Mucosa of rectum (tissue), 2 donors: ENCODE data around the gene CHRFAM7A.
"Not testable (repeated sequence)": the region's sequence is repeated elsewhere in the genome, so short reads cannot be mapped to it uniquely, and the experiment has no call there.

ENCODE experiments used
- H3K27ac ChIP-seq, 2 donors: one replicate each; pipeline ENCODE4 v1.7.0; 2013; ENCODE audit warnings: inconsistent platforms in 2 of 2, low read depth in 2 of 2, low read length in 2 of 2
- H3K27me3 ChIP-seq, 2 donors: one replicate each; pipeline ENCODE4 v1.7.0; 2013; ENCODE audit warnings: low read length in 2 of 2; ENCODE audit not compliant: control insufficient read depth in 2 of 2, insufficient read depth in 2 of 2
- H3K36me3 ChIP-seq, 2 donors: one replicate each; pipeline ENCODE4 v1.7.0; 2013; ENCODE audit warnings: low read length in 2 of 2; ENCODE audit not compliant: control insufficient read depth in 2 of 2, insufficient read depth in 2 of 2
- H3K4me1 ChIP-seq, 2 donors: one replicate each; pipeline ENCODE4 v1.7.0; 2013; ENCODE audit warnings: low read length in 2 of 2, mild to moderate bottlenecking in 1 of 2; ENCODE audit not compliant: control insufficient read depth in 2 of 2, insufficient read depth in 2 of 2
- H3K4me3 ChIP-seq, 2 donors: one replicate each; pipeline ENCODE4 v1.7.0; 2013; ENCODE audit warnings: low read length in 2 of 2
- H3K9ac ChIP-seq, 2 donors: one replicate each; pipeline ENCODE4 v1.7.0; 2013; ENCODE audit warnings: low read length in 2 of 2, low read depth in 1 of 2, mild to moderate bottlenecking in 1 of 2
- H3K9me3 ChIP-seq, 2 donors: one replicate each; pipeline ENCODE4 v1.7.0; 2013; ENCODE audit warnings: low read length in 2 of 2; ENCODE audit not compliant: control insufficient read depth in 2 of 2
- donor health status: healthy.
- donor health status: Normal muscosa, but diverticular disease.

CHRFAM7A gene

DNA sequence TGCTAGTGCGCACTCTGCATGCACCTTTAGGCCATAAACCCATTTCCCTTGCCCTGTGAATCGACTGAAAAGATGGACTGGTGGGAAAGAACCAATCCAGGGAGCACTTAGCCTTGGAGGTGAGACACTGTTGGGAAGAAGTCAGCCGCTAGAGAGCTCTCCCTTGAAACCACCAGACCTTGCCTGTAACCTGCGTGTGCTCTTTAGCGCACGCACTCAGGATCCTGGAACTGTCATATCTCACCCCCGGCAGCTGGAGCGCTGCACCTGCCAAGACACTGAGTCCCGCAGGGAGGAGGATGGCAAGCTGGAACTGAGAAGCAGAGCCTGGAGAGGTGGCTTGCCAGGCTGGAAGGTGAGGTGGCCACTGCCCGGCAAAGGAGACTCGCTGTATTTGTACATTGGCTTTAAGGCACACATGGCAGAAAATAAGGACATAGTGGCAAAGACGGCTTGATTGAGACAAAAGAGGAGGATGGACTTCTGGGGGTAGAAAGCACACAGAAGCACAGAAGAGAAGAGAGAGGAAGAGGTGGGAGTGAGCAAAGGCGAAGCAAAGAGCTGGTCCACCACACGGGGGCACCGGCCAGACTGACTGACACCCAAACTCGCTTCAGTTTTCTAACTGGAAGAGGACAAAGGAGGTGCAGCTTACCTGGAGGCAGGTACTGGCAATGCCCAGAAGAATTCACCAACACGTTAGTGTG, 16.8 kb downstream of the CHRFAM7A start:
- H3K27me3 ChIP-seq, H3K4me1 ChIP-seq, H3K9ac ChIP-seq, H3K9me3 ChIP-seq, H3K4me3 ChIP-seq, H3K36me3 ChIP-seq, H3K27ac ChIP-seq: not testable (repeated sequence)

GRCh38 chr15:30375872-30376271, 17.5 kb downstream of the CHRFAM7A start:
- not testable (repeated sequence) for H3K27me3 ChIP-seq, H3K36me3 ChIP-seq, H3K4me1 ChIP-seq, H3K9me3 ChIP-seq, H3K9ac ChIP-seq, H3K27ac ChIP-seq, H3K4me3 ChIP-seq

- not testable (repeated sequence) for H3K4me1 ChIP-seq, H3K27ac ChIP-seq, H3K4me3 ChIP-seq, H3K36me3 ChIP-seq, H3K27me3 ChIP-seq, H3K9me3 ChIP-seq, H3K9ac ChIP-seq
Observed at GRCh38 chr15:30374862-30375261, 18.5 kb downstream of the CHRFAM7A start.

DNA sequence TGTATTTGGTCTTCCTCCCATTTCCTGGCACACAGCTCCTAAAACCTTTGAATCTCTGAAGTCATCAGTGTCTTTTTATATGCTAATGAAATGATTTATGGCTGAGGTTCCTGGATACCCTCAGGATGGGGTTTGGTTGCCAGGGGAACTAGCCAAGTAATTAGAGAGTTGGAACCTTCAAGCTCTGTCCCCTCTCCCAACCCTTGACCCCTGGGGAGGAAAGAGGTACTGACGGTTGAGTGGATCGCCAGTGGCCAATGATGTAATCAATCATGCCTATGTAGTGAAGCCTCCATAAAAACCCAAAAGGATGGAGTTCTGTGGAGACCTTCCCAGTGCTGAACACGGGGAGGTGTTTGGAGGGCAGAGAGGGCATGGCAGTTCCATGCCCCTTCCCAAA, 25.1 kb downstream of the CHRFAM7A start:
- H3K9ac ChIP-seq, H3K9me3 ChIP-seq, H3K27ac ChIP-seq, H3K4me3 ChIP-seq, H3K27me3 ChIP-seq, H3K36me3 ChIP-seq, H3K4me1 ChIP-seq: not testable (repeated sequence)

GRCh38 chr15:30367246-30367645, 26.1 kb downstream of the CHRFAM7A start:
- H3K4me1 ChIP-seq, H3K27me3 ChIP-seq, H3K36me3 ChIP-seq, H3K27ac ChIP-seq, H3K9ac ChIP-seq, H3K9me3 ChIP-seq, H3K4me3 ChIP-seq: not testable (repeated sequence)

GRCh38 chr15:30361404-30361803, 31.9 kb downstream of the CHRFAM7A start:
- not testable (repeated sequence) for H3K9me3 ChIP-seq, H3K27me3 ChIP-seq, H3K4me3 ChIP-seq, H3K27ac ChIP-seq, H3K36me3 ChIP-seq, H3K4me1 ChIP-seq, H3K9ac ChIP-seq

- H3K27ac ChIP-seq, H3K36me3 ChIP-seq, H3K4me3 ChIP-seq, H3K4me1 ChIP-seq, H3K9ac ChIP-seq, H3K9me3 ChIP-seq, H3K27me3 ChIP-seq: not testable (repeated sequence)
Observed at GRCh38 chr15:30360990-30361389, 32.4 kb downstream of the CHRFAM7A start.

DNA sequence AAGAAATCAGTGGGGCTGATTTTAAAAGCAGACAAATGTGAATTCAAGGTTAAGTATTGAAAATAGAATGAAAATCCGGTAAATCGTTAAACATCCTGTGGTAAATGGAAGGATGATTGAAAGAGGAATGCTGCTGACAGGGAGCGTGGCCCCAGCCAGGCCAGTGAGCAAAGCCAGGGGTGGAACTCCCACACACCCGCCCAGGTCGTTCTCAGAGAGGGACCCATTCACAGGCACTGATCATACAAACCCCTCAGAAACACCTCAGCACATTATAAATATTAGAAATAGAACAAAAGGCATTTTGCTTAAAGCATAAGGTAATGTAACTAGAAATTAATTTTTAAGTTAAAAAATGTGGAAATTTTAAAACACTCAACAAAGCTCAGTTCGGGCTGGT, 38.3 kb downstream of the CHRFAM7A start:
- not testable (repeated sequence) for H3K36me3 ChIP-seq, H3K4me1 ChIP-seq, H3K27ac ChIP-seq, H3K9me3 ChIP-seq, H3K27me3 ChIP-seq, H3K9ac ChIP-seq, H3K4me3 ChIP-seq

- not testable (repeated sequence) for H3K36me3 ChIP-seq, H3K27me3 ChIP-seq, H3K9me3 ChIP-seq, H3K9ac ChIP-seq, H3K4me3 ChIP-seq, H3K4me1 ChIP-seq, H3K27ac ChIP-seq
Observed at GRCh38 chr15:30349803-30350202, 43.5 kb downstream of the CHRFAM7A start.

DNA sequence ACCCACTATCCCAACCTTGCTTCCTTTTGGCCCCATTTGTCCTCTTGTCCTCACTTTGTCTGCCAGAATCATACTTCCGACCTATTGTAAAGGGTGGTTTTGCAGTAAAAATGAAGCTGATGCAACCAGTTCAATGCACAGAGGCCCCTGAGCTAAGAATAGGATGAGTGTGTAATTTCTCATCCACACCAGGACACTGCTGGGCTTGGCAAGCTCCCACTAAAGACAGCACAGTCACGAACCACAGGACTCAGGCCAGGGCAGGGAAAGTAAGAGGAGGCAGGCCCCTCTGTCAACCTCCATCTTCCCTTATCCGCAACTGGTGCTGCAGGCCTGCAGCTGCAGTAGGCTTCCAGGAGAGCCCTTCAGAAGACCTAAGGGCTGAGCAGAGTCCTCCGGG, 56.8 kb downstream of the CHRFAM7A start:
- H3K27ac ChIP-seq, H3K9ac ChIP-seq, H3K27me3 ChIP-seq, H3K4me1 ChIP-seq, H3K9me3 ChIP-seq, H3K4me3 ChIP-seq, H3K36me3 ChIP-seq: not testable (repeated sequence)

GRCh38 chr15:30334152-30334551, 59.2 kb downstream of the CHRFAM7A start:
- H3K4me3 ChIP-seq, H3K36me3 ChIP-seq, H3K9me3 ChIP-seq, H3K27me3 ChIP-seq, H3K9ac ChIP-seq, H3K27ac ChIP-seq, H3K4me1 ChIP-seq: not testable (repeated sequence)
